ENCODE results near the gene IKZF4. TPM values are rescaled to one million over a fixed set of nuclear protein-coding genes. Genes with fewer than 3 reads are reported as not detected.

Gene IKZF4
- total RNA-seq, 1 donor from 2014 or later, result 22.5 TPM

DNA sequence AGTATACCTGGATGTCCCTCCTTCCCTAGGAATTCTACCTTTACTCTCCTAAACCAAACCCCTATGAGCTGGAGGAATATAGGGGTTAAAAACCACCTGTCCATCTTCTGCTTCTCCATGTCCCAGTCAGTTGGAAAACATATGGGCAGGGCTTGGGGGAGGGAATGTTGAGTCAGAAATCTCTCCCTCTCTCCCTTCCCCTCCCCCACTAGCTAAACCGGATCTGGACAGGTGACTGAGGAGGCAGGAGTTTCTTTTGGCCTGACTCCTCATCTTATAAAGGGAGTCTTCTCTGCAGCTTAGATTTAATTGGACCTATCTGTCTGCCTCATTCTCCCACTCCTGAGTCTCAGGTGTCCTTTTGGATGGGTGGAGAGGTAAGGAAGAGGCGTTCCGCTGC lies 65.3 kb downstream of the IKZF4 start:
- DNase-seq (ENCODE audit: low spot score in 2 of 2, unreplicated experiment in 2 of 2), result no peak
- Mint-ChIP-seq H3K27me3 (ENCODE audit: low read depth) (peaks cover 15% of the 10 kb centered on the region), H3K27ac (no peak overlapping the region), H3K9me3 (no peaks in the 10 kb centered on the region), H3K36me3 (peaks cover 25% of the 10 kb centered on the region), H3K4me1 (peaks cover 10% of the 10 kb centered on the region), H3K4me3 (no peak overlapping the region)
- TF ChIP-seq, protein P1, sequence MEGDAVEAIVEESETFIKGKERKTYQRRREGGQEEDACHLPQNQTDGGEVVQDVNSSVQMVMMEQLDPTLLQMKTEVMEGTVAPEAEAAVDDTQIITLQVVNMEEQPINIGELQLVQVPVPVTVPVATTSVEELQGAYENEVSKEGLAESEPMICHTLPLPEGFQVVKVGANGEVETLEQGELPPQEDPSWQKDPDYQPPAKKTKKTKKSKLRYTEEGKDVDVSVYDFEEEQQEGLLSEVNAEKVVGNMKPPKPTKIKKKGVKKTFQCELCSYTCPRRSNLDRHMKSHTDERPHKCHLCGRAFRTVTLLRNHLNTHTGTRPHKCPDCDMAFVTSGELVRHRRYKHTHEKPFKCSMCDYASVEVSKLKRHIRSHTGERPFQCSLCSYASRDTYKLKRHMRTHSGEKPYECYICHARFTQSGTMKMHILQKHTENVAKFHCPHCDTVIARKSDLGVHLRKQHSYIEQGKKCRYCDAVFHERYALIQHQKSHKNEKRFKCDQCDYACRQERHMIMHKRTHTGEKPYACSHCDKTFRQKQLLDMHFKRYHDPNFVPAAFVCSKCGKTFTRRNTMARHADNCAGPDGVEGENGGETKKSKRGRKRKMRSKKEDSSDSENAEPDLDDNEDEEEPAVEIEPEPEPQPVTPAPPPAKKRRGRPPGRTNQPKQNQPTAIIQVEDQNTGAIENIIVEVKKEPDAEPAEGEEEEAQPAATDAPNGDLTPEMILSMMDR (IDR thresholded peaks at IDR 0.05; ENCODE audit: unreplicated experiment), result no peak

DNA sequence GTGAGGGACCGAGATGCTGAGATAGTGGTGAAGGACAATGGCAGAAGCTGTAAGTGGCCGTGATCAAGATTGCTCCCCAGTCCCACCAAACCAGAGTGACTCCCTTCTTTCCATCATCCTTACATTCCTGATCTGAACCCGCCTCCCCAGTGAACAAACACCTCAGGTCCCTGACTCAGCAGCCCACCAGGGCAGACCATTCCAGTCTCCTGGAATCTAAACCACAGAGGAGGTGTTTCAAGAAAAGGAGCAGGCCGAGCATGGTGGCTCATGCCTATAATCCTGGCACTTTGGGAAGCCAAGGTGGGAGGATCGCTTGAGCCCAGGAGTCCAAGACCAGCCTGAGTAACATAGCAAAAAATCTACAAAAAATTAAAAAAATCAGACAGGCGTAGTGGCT lies 65.8 kb downstream of the IKZF4 start:
- DNase-seq (ENCODE audit: low spot score in 2 of 2, unreplicated experiment in 2 of 2), result no peak
- H3K9me3 Mint-ChIP-seq, result no peaks in the 10 kb centered on the region
- H3K4me1 Mint-ChIP-seq, result peaks cover 6% of the 10 kb centered on the region
- peaks cover 26% of the 10 kb centered on the region for H3K36me3 Mint-ChIP-seq
- H3K4me3 Mint-ChIP-seq, result no peak overlapping the region
- peaks cover 11% of the 10 kb centered on the region for H3K27me3 Mint-ChIP-seq (ENCODE audit: low read depth)
- TF ChIP-seq, protein P1 (IDR thresholded peaks at IDR 0.05; ENCODE audit: unreplicated experiment), result no peak
- no peak overlapping the region for H3K27ac Mint-ChIP-seq

DNA sequence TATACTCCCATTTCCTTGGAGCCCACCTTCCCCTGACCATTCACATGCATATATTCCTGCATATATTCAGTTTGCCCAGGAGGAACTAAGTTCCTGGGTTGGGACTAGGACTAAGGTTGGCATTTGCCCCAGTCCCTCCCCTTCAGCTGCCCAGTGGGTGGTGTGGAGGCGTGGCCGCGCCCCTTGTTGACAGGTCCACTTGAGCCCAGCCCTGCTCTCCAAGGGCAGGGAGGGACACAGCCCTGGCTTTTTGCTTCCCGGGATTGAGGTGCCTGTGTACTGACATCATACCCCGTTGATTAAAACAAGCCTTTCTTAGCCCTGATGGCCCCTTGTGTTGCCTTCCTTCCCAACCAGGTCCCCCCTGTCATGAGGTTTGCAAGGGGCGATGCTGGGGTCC lies 66.4 kb downstream of the IKZF4 start:
- H3K27me3 Mint-ChIP-seq (ENCODE audit: low read depth), result peaks cover 9% of the 10 kb centered on the region
- no peak overlapping the region for H3K4me3 Mint-ChIP-seq
- H3K36me3 Mint-ChIP-seq, result peaks cover 28% of the 10 kb centered on the region
- H3K9me3 Mint-ChIP-seq, result no peaks in the 10 kb centered on the region
- no peak for DNase-seq (ENCODE audit: low spot score in 2 of 2, unreplicated experiment in 2 of 2)
- peaks cover 2% of the 10 kb centered on the region for H3K4me1 Mint-ChIP-seq
- TF ChIP-seq, protein P1 (IDR thresholded peaks at IDR 0.05; ENCODE audit: unreplicated experiment), result no peak
- H3K27ac Mint-ChIP-seq, result no peak overlapping the region

Other genes with a start within 250 kb of the IKZF4 start
- gene SARNP, start 203.3 kb upstream of the IKZF4 start, total RNA-seq, result 67.9 to 73.2 TPM (median 71.5 TPM) in 3 replicates
- 24.8 to 28.3 TPM (median 26.3 TPM) in 3 replicates for gene ORMDL2, start 203.0 kb upstream of the IKZF4 start, total RNA-seq
- gene DNAJC14, start 191.5 kb upstream of the IKZF4 start, total RNA-seq, result 37.8 to 38.5 TPM (median 38.3 TPM) in 3 replicates
- 3.1 to 3.3 TPM (median 3.3 TPM) in 3 replicates for gene MMP19, start 178.1 kb upstream of the IKZF4 start, total RNA-seq
- 21.1 to 23.8 TPM (median 22.9 TPM) in 3 replicates for gene PYM1, start 93.1 kb upstream of the IKZF4 start, total RNA-seq
- gene DGKA, start 89.9 kb upstream of the IKZF4 start, total RNA-seq, result 29.7 to 42.2 TPM (median 33.5 TPM) in 3 replicates
- gene PMEL, start 55.0 kb upstream of the IKZF4 start, total RNA-seq, result 3.6 to 5.3 TPM (median 5.1 TPM) in 3 replicates
- gene CDK2, start 54.2 kb upstream of the IKZF4 start, total RNA-seq, result 52.0 to 54.0 TPM (median 52.4 TPM) in 3 replicates
- 99.3 to 104 TPM (median 101 TPM) in 3 replicates for gene RAB5B, start 47.0 kb upstream of the IKZF4 start, total RNA-seq
- 37.1 to 38.9 TPM (median 38.1 TPM) in 3 replicates for gene SUOX, start 23.8 kb upstream of the IKZF4 start, total RNA-seq
- gene RPS26, start 20.9 kb downstream of the IKZF4 start, total RNA-seq, result 20.6 to 25.7 TPM (median 25.2 TPM) in 3 replicates
- gene ERBB3, start 59.1 kb downstream of the IKZF4 start, total RNA-seq, result 58.2 to 59.1 TPM (median 59.0 TPM) in 3 replicates
- gene PA2G4, start 83.5 kb downstream of the IKZF4 start, total RNA-seq, result 90.4 to 96.7 TPM (median 91.4 TPM) in 3 replicates
- 3,814 to 4,057 TPM (median 4,017 TPM) in 3 replicates for gene RPL41, start 95.6 kb downstream of the IKZF4 start, total RNA-seq
- gene ZC3H10, start 97.2 kb downstream of the IKZF4 start, total RNA-seq, result 7.8 to 9.2 TPM (median 8.0 TPM) in 3 replicates
- gene ESYT1, start 107.2 kb downstream of the IKZF4 start, total RNA-seq, result 64.7 to 69.4 TPM (median 67.2 TPM) in 3 replicates
- gene MYL6B, start 131.5 kb downstream of the IKZF4 start, total RNA-seq, result 150 to 151 TPM (median 150 TPM) in 3 replicates
- gene MYL6, start 137.3 kb downstream of the IKZF4 start, total RNA-seq, result 800 to 830 TPM (median 827 TPM) in 3 replicates
- 158 to 177 TPM (median 171 TPM) in 3 replicates for gene SMARCC2, start 168.4 kb downstream of the IKZF4 start, total RNA-seq
- 47.1 to 49.6 TPM (median 48.1 TPM) in 3 replicates for gene RNF41, start 200.9 kb downstream of the IKZF4 start, total RNA-seq
- 23.5 to 24.4 TPM (median 23.7 TPM) in 3 replicates for gene NABP2, start 203.3 kb downstream of the IKZF4 start, total RNA-seq
- 0.76 to 1.3 TPM (median 1.1 TPM) in 3 replicates for gene SLC39A5, start 209.0 kb downstream of the IKZF4 start, total RNA-seq
- 60.7 to 63.2 TPM (median 63.1 TPM) in 3 replicates for gene ANKRD52, start 237.3 kb downstream of the IKZF4 start, total RNA-seq
- gene COQ10A, start 245.9 kb downstream of the IKZF4 start, total RNA-seq, result 11.0 to 15.3 TPM (median 12.5 TPM) in 3 replicates